ENCODE results near the gene MDM2.
"Not testable (repeated sequence)": the region's sequence is repeated elsewhere in the genome, so short reads cannot be mapped to it uniquely, and the experiment has no call there.

Gene MDM2

DNA sequence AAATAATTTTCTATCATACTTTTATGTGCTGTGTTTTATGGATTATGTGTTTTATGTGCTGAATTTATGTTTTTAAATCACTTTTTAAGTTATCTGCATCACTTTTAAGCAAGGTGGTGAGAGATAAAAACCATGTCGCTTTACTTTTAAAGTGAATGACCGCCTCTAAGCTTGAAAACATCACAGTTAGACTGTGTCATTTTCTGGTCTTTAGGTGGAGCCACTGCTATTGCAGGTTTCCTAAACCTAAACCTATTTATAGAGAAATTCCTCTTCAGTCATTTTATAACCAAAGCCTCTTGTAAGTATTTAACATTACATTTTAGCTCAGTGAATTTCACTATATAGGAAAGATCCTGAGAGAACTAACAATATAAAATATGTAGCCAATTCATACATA is 21.0 kb upstream of the MDM2 start:
- DNase-seq: no peak

DNA sequence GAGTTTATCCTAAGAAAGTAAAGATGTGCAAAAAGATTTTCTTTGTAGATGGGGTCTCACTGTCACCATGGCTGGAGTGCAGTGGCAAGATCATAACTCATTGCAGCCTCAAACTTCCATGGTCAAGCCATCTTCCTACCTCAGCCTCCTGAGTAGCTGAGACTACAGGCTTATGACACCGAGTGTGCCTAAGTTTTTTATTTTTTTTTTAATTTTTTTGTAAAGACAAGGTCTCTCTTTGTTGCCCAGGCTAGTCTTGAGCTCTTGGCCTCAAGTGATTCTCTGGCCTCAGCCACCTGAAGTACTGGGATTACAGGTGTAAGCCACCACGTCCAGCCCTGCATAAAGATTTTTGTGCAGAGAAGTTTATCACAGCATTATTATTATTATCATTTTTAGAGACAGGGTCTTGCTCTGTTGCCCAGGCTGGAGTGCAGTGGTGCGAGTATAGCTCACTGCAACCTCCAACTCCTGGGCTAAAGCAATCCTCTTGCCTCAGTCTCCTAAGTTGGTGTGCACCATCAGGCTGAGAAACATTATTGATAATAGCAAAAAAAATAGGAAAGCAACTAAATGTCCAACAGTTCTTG is 19.3 kb upstream of the MDM2 start:
- no peak for DNase-seq

DNA sequence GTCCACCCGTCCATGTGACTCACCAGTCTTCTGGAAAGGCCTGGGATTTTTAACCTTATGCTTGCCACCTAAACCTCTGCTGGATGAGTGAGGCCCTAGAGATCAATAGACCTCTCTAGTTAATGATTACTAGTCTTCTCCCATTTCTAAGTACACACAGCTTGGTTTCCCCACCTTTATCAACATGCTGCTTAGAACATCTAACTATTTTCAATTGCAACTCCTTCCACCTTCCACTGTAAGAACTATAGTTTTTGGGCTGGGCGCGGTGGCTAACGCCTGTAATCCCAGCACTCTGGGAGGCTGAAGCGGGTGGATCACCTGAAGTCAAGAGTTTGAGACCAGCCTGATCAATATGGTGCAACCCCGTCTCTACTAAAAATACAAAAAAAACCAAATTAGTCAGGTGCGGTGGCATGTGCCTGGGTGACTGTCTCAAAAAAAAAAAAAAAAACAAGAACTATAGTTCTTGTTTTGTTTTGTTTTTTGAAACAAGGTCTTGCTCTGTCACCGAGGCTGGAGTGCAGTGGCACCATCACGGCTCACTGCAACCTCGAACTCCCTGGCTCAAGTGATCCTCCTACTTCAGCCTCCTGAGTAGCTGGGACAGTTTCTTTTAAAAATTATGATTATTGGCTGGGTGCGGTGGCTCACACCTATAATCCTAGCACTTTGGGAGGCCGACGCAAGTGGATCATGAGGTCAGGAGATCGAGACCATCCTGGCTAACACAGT is 18.7 kb upstream of the MDM2 start:
- DNase-seq: no peak

DNA sequence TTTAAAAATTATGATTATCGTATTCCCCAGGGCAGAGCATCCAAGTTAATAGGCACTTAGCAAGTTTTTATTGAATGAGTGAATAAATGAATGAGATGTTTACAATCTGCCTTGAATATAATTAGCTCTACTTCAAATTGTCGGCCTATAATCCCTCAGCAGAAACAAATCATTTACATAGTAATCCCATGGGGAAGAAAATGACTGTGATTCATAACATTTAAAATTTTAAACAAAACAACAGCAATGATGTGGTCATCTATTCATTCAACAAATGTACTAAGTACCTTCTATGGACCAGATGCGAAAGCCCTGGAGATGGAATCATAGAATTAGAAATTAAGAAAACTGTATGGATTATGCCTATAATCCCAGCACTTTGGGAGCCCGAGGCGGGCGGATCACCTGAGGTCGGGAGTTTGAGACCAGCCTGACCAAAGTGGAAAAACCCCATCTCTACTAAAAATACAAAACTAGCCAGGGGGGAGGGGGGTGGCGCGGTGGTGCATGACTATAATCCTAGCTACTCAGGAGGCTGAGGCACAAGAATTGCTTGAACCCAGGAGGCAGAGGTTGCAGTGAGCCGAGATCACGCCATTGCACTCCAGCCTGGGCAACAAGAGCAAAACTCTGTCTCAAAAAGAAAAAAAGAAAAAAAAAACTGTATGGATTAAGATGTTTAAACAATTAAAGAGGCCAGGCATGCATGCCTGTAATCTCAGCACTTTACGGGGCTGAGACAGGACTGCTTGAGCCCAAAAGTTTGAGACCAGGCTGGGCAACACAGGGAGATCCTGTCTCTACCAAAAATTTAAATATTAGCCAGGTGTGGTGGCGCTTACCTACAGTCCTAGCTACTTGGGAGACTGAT is 17.7 kb upstream of the MDM2 start:
- DNase-seq: no peak

DNA sequence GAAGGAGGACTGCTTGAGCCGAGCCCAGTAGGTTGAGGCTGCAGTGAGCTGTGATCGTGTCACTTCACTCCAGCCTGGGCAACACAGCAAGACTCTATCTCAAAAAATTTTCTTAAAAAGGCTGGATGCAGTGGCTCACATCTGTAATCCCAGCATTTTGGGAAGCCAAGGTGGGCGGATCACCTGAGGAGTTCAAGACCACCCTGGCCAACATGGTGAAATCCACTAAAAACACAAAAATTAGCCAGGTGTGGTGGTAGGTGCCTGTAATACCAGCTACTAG is 17.1 kb upstream of the MDM2 start:
- no peak for DNase-seq

DNA sequence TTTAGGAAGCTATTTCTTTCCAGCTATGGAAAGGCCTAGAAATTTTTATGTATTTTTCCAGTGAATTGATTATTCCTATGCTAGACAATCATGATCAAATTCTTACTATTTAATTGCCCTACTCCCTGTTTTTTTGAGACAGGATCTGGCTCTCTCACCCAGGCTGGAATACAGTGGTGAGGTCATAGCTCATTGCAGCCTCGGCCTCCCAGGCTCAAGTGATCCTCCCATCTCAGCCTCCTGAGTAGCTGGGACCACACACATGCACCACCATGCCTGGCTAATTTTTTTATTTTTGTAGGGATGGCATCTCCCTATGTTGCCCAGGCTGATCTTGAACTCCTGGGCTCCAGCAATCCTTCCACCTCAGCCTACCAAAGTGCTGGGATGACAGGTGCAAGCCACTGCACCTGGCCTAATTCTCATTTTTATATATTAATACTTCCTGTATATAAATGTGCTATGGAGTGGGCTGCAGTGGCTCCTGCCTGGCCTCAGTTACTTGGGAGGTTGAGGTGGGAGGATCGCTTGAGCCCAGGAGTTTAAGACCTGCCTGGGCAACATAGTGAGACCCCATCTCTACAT is 16.0 kb upstream of the MDM2 start:
- DNase-seq: no peak

DNA sequence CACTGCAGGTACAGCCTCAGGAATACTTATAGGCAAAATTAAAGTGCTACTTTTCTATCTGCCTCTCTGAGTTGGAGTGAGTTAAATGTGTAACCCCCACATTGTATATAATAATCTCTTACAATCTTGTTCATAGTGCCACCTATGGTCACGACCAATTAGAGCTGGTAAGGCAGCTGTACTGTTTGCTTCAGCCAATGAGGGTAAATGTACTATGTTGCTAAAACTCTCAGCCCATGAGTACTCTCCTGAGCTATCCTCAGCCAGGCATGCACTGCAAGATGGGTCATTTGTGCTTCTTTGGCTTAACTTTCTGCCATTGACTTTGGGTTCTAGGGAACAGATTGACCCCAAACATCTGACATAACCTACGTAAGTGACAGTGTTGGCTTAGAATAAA is 15.0 kb upstream of the MDM2 start:
- DNase-seq: no peak

DNA sequence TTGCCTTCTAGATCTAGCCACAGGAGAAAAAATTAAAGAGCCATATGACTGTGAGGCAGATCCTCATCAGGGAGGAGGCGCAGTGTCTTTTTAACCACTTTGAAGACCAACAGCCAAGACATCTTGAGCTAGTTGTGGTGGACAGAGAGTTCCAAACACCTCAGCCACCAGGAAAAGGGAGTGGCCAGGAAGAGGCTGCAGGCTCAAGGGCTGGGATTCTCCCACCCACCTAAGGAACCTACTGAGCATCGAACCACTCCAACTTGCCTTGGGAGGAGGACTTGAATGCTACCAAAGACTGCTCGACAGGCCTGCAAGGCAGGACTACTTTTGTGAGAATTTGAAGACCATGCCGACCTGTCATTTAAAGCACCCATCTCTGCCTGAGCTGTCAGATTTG is 14.5 kb upstream of the MDM2 start:
- no peak for DNase-seq

DNA sequence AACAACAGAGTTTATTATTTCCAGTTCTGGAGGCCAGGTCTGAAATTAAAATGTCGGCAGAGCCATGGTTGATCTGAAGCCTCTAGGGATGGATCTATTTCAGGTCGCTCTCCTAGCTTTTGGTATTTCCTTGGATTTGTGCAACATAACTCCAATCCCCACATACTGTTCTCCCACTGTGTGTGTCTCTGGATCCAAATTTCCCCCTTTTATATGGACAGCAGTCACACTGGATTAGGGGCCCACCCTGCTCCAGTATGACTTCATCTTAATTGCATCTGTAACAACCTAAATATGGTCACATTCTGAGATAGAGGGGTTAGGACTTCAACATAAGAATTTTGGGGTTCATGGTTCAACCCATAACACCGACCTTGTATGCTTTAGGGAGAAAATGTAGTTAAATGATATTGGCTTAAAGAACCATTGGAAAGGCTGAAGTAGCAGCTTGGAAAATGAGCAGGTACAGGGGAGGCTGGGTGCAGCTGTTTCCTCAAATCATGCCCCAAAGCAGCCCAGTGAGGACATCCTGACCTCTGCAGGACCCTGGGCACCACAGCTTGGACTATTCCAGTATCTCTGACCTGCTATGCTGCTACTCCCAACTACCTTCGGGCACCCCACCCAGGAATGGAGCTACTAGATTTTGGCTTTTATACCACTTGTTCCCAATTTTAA is 13.9 kb upstream of the MDM2 start:
- DNase-seq: no peak

DNA sequence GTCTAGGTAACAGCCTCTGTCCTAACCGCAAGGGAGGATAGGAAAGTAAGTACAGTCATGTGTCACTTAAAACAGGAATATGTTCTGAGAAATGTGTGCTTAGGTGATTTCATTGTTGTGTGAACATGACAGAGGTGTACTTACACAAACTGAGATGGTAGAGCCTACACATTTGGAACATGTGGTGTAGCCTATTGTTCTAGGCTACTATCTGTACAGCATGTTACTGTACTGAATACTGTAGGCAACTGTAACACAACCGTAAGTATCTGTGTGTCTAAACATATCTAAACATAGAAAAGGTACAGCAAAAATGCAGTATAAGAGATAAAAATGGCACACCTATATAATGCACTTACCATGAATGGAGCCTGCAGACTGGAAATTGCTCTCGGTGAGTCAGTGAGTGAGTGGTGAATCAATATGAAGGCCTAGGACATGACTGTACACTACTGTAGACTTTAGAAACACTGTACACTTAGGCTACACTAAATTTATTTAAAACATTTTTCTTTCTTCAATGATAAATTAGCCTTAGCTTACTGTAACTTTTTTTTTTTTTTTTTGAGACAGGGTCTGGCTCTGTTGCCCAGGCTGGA is 13.2 kb upstream of the MDM2 start:
- no peak for DNase-seq

DNA sequence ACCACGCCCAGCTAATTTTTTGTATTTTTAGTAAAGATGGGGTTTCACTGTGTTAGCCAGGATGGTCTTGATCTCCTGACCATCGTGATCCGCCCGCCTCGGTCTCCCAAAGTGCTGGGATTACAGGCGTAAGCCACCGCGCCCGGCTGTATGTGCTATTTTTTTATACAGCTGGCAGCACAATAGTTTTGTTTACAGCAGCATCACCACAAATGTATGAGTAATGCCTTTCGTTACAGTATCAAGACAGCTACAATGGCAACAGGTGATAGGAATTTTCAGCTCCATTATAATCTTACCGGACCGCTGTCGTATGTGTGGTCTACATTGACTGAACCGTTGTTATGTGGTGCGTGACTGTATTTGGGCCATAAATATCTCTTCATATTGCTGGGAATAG is 11.6 kb upstream of the MDM2 start:
- no peak for DNase-seq

DNA sequence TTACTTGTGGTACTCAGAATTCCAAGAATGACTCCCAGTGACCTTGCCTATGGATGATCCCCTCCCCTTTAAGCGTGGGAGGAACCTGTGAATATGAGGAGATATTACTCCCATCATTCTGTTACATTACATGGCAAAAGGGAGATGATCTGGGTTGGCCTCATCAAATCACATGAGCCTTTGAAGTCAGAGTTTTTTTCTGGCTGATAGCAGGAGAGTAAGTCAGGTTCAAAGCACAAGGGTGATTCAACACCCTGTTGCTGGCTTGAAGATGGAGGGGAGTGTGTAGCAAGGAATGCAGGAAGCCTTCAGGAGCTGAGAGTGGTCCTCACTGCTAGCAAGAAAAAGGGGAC is 9.1 kb upstream of the MDM2 start:
- no peak for DNase-seq

DNA sequence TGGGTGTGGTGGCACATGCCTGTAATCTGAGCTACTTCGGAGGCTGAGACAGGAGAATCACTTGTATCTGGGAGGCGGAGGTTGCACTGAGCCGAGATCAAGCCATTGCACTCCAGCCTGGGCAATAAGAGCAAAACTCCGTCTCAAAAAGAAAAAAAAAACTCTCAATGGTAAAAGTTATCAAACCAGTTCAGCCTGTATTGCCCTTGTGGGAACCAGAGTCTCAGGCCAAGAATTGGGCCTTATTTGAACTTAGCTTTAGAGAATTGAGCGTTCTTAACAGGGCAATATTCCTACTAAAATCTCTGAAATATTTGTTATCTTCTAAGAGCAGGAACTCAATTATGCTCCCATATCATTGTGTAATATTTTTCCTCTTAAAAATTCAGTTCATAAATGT is 7.7 kb upstream of the MDM2 start:
- DNase-seq: no peak

DNA sequence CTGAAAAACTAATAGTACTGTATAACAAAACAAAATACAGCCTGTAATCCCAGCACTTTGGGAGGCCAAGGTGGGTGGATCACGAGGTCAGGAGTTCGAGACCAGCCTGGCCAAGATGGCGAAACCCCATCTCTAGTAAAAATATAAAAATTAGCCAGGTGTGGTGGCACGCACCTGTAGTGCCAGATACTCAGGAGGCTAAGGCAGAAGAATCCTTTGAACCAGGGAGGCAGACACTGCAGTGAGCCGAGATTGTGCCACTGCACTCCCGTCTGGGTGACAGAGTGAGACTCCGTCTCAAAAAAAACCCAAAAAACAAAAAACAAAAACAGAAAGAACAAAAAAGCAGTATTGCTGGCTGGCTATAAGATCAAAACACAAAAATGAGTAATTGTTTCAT is 6.9 kb upstream of the MDM2 start:
- not testable (repeated sequence) for DNase-seq

DNA sequence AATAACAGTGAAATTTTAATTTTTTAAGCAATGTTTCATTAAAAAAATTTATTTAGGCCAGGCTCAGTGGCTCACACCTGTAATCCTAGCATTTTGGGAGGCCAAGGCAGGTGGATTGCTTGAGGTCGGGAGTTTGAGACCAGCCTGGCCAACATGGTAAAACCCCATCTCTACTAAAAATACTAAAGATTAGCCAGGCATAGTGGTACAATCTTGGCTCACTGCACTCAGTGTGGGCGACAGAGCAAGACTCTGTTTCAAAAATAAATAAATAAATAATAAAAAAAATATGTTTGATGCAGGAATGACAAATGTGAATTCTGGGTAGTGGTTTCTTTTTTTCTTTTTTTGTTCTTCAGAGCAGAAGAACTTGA is 5.6 kb upstream of the MDM2 start:
- not testable (repeated sequence) for DNase-seq

DNA sequence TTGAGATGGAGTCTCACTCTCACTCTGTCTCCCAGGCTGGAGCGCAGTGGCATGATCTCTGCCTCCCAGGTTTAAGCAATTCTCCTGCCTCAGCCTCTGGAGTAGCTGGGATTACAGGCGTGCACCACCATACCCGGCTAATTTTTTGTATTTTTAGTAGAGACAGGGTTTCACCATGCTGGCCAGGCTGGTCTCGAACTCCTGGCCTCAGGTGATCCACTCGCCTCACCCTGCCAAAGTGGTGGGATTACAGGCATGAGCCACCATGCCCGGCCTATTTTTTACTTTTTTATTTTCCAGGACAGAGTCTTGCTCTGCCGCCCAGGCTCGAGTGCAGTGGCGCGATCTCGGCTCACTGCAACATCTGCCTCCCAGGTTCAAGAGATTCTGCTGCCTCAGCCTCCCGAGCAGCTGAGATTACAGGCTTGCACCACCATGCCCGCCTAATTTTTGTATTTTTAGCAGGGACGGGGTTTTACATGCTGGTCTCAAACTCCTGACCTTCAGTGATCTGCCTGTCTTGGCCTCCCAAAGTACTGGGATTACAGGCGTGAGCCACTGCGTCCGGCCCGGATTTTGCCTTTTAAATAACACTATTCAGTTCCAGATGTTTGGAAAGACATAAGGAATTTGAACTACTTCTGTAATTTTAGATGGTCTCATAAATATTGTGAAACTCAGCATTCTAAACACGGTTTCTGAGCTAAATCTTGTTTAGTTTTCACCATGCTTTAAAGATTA is 4.9 kb upstream of the MDM2 start:
- DNase-seq: not testable (repeated sequence)

DNA sequence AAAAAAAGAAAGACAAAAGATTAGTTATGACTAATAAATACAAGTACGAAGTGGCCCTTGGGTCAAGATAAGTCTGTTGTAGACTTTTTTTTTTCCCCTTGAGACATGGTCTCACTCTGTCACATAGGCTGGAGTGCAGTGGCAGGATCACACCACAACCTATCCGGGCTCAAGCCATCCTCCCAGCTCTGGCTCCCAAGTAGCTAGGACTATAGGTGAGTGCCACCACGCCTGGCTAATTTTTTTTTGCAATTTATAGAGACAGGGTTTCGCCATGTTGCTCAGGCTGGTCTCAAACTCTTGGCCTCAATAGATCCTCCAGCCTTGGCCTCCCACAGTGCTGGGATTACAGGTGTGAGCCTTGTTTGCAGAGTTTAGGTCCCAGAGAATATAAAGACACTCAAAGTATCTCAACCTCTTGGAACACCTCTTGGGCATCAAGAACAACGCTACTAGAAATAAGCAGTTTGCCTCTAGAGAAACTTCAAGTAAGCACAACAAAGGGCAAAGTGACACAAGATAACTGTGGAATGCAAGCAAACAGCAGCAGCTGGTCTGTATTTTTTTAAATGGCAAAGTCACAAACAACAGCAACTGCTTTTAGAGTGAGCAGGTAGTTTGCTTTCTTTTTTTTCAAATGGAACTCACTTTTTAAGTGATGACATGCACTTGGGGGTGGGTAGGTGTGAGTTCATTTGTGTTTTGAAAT is 3.9 kb upstream of the MDM2 start:
- DNase-seq: no peak

DNA sequence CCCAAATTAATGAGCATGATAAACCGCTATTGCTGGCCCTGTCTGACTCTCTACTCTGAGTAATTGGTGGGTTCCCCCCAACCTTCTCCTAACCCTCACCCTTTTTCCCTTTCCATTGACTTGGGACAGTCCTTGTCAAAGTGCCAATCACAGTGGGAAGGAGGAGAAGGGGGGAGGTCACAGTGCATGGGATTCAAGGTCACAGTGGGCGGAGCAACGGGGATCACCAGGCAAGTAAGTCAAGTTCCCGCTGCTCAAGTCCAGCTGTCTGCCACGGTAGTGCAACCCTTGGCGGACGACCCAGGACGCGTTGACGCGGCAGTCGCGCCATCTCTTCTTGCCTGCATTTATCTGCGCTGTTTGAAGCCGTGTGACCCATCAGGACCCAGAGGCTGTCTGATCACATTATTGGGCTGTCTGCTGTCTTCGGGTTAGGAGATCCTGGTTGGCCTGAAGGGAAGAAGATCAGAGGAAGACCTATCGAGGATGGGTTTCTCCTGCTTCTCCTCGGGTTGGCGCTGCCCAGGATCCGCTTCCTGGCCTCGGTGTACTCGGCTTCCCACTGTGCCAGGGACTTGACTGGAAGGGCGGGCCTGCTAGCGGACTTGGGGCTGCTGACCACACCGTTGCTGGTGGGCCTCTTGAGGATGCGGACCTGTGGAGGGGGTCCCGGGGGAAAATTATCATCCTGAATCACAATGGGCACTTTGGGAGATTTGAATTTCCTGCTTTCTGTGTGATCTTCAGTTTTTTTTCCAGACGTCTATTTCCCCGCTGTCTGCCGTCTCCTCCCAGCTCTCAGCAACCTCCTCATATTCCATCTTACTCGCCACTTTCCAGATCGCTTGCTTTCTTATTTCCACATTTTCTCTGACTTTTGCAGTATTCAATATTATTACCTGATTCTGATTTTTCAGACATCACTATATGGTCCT is 3.1 kb upstream of the MDM2 start:
- no peak for DNase-seq

DNA sequence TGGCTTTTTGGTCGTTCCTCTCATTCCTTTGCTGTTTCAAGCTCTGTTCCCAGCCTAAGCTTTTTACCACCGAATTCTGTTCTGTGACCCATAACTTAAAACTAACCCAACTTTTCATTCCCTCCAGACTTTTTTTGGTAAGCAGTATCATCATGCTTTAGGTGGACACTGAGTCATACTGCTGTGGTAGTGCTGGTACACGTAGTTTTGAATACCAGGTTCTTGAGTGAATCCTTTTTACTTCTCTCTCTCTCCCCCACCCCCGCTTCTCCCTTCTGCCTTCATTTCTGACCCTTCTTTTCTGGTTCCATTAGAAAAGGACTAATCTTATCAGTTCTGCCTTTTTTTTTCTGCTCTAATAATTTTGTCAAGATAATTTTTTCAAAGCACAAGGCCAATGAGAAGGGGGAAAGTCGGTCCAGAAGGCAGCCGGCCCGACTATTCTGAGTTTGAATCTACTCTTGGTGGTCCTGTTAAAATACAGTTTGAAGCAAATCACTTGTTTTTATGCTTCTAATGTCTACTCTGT is 2.3 kb upstream of the MDM2 start:
- no peak for DNase-seq
